ENCODE measurements around the gene USP6. TPM values are rescaled to one million over a fixed set of nuclear protein-coding genes. Genes with fewer than 3 reads are reported as not detected.
A peak's percentile ranks its signal among the peaks of the same experiment; 100 is the strongest.

The USP6 gene
- total RNA-seq, 4 donors from 2014 or later, result 0.06 to 3.8 (median 0.24) TPM; not detected in 1

- ATAC-seq (ENCODE audit: low FRiP score) (no peak), DNase-seq (ENCODE audit: low spot score) (no peak)
- no peak for TF ChIP-seq CTCF (IDR thresholded peaks at IDR 0.05)
Observed at GRCh38 chr17:5181509-5182305, 65.9 kb downstream of the USP6 start.

- TF ChIP-seq CTCF (IDR thresholded peaks at IDR 0.05), result no peak
- no peak for DNase-seq (ENCODE audit: low spot score)
- ATAC-seq (ENCODE audit: low FRiP score), result no peak
Observed at GRCh38 chr17:5182597-5183409, 67.0 kb downstream of the USP6 start.

- no peak for DNase-seq (ENCODE audit: low spot score)
- TF ChIP-seq CTCF (IDR thresholded peaks at IDR 0.05), result no peak
- no peak for ATAC-seq (ENCODE audit: low FRiP score)
Observed at GRCh38 chr17:5183410-5183793, 67.6 kb downstream of the USP6 start.

- DNase-seq (ENCODE audit: low spot score), result no peak
- no peak for ATAC-seq (ENCODE audit: low FRiP score)
- no peak for TF ChIP-seq CTCF (IDR thresholded peaks at IDR 0.05)
Observed at GRCh38 chr17:5184288-5184687, 68.5 kb downstream of the USP6 start.

GRCh38 chr17:5191541-5192417 lies 75.9 kb downstream of the USP6 start, which contains the start of gene ZNF594:
ZNF594 (minus strand) TSS chr17:5191868; CDS start chr17:5184256, 7,612 bp downstream.
- TF ChIP-seq CTCF (IDR thresholded peaks at IDR 0.05), result no peak
- DNase-seq (ENCODE audit: low spot score) (peak; percentile 84), ATAC-seq (ENCODE audit: low FRiP score) (peak; percentile 100)

- DNase-seq (ENCODE audit: low spot score), result no peak
- ATAC-seq (ENCODE audit: low FRiP score), result no peak
- no peak for TF ChIP-seq CTCF (IDR thresholded peaks at IDR 0.05)
Observed at GRCh38 chr17:5194346-5194745, 78.5 kb downstream of the USP6 start.

All from omental fat pad (tissue), 4 donors.